A673 (cell line): ENCODE data around the gene CYP2D6. TPM values are rescaled to one million over a fixed set of nuclear protein-coding genes. Genes with fewer than 3 reads are reported as not detected.
"Not testable (repeated sequence)": the region's sequence is repeated elsewhere in the genome, so short reads cannot be mapped to it uniquely, and the experiment has no call there.

Experiments used
- BruUV-seq: library from RNA; stranded (reverse); fragments of 400-500 nt; replicated peaks from 2 replicates; lab custom pipeline; 2021; lab: Mats Ljungman, UMichigan
- CTCF ChIA-PET: fragments of 300-600 bp; sonication (Branson Sonifier 250); formaldehyde crosslinking; loops from one replicate; lab custom pipeline; 2022; ENCODE audit warnings: antibody characterized with exemption; lab: Charles Lee
- POLR2A ChIA-PET: fragments of 300-600 bp; sonication (Branson Sonifier 250); formaldehyde crosslinking; loops from one replicate; lab custom pipeline; 2022; ENCODE audit warnings: antibody characterized with exemption; ENCODE audit not compliant: low non-redundant PET; lab: Charles Lee
- DNase-seq: peaks from one replicate; pipeline ENCODE4 v3.0.0-alpha.2; 2015; ENCODE audit warnings: low spot score
- H3K27ac ChIP-seq: fragments of 200-600 bp; sonication (generic); 2 replicates; pipeline ENCODE4 v1.5.1; 2016; ENCODE audit warnings: mixed run types, low read depth, mild to moderate bottlenecking, mixed read lengths, antibody characterized with exemption, low read length; ENCODE audit not compliant: poor library complexity, severe bottlenecking
- H3K27me3 ChIP-seq: fragments of 200-600 bp; sonication (generic); replicated peaks from 2 replicates; pipeline ENCODE4 v1.6.1; 2017; ENCODE audit warnings: mixed run types, low read depth, mild to moderate bottlenecking, mixed read lengths, antibody characterized with exemption, low read length; ENCODE audit not compliant: insufficient read depth, poor library complexity
- H3K36me3 ChIP-seq: fragments of 200-600 bp; sonication (generic); 2 replicates; pipeline ENCODE4 v1.6.1; 2016; ENCODE audit warnings: mixed run types, mild to moderate bottlenecking, mixed read lengths, antibody characterized with exemption, low read length; ENCODE audit not compliant: insufficient read depth, poor library complexity, severe bottlenecking
- H3K4me1 ChIP-seq: fragments of 200-600 bp; sonication (generic); 2 replicates; pipeline ENCODE4 v1.6.1; 2017; ENCODE audit warnings: mixed run types, mild to moderate bottlenecking, mixed read lengths, antibody characterized with exemption, low read length; ENCODE audit not compliant: insufficient read depth, poor library complexity, severe bottlenecking
- H3K4me3 ChIP-seq: fragments of 200-600 bp; sonication (generic); 2 replicates; pipeline ENCODE4 v1.5.1; 2016; ENCODE audit warnings: low read depth, mixed run types, mild to moderate bottlenecking, mixed read lengths, low read length; ENCODE audit not compliant: poor library complexity, severe bottlenecking
- H3K9me3 ChIP-seq: fragments of 200-600 bp; sonication (generic); 2 replicates; pipeline ENCODE4 v1.6.1; 2016; ENCODE audit warnings: mixed run types, low read depth, mild to moderate bottlenecking, mixed read lengths, antibody characterized with exemption, low read length; ENCODE audit not compliant: poor library complexity, severe bottlenecking
- EZH2 ChIP-seq: fragments of 200-600 bp; sonication (generic); IDR thresholded peaks from 2 replicates; pipeline ENCODE4 v1.6.1; 2017; ENCODE audit warnings: borderline replicate concordance, low read depth, mild to moderate bottlenecking, mixed read lengths, antibody characterized with exemption, low read length; ENCODE audit not compliant: poor library complexity, severe bottlenecking
- intact Hi-C: fragments of 100-400 bp; cut with micrococcal nuclease; formaldehyde crosslinking; loops from one replicate; pipeline ENCODE4 v1.10.0; 2022; ENCODE audit not compliant: unreplicated experiment
- total RNA-seq: library from RNA; stranded (reverse); gene quantifications from 2 replicates; pipeline ENCODE4 v1.2.3, GENCODE V29; 2021
- TF ChIP-seq, protein P1 (sequence below): fragments of 300-800, 200-600 bp; sonication (generic); conservative IDR thresholded peaks from 2 replicates; pipeline ENCODE4 v1.5.1; 2017; ENCODE audit warnings: low read depth, mild to moderate bottlenecking, antibody characterized with exemption, low read length, moderate library complexity, mixed read lengths

Gene CYP2D6
- total RNA-seq, 1 experiment from 2014 or later = 2.4 TPM

DNA sequence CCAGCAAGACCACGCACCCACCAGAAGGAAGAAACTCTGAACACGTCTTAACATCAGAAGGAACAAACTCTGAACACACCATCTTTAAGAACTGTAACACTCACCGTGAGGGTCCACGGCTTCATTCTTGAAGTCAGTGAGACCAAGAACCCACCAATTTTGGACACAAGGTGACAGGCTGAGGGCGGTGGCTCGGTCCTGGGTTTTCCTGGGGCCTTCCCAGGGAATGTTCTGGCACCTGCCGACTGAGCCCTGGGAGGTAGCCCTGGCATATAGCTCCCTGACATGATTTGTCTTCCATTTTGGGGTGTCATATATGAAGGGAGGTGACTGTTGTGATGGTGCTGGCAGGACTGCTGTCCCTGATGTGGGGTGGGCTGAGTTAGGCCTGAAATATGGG, 8.9 kb upstream of the CYP2D6 start:
- H3K27ac ChIP-seq, DNase-seq, H3K9me3 ChIP-seq, BruUV-seq, CTCF ChIA-PET, H3K4me3 ChIP-seq, H3K36me3 ChIP-seq, H3K27me3 ChIP-seq, POLR2A ChIA-PET, H3K4me1 ChIP-seq, intact Hi-C loops: not testable (repeated sequence)

DNA sequence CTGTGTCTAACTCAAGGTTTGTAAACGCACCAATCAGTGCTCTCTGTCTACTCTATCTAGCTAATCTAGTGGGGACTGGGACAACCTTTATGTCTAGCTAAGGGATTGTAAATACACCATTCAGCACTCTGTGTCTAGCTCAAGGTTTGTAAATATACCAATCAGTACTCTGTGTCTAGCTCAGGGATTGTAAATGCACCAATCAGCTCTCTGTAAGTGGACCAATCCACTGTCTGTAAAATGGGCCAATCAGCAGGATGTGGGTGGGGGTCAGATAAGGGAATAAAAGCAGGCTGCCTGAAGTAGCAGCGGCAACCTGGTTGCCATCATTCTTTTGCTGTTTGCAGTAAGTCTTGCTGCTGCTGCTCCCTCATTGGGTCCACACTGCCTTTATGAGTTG, 8.4 kb upstream of the CYP2D6 start:
- H3K4me1 ChIP-seq = no peaks in the 10 kb centered on the region
- intact Hi-C loops = no loop called here
- POLR2A ChIA-PET = interaction anchor here (0.7 kb wide), 1 partner anchor 297 kb away, joined by 3 read pairs; no protein-coding TSS in a partner anchor
- DNase-seq = no peak
- no peak overlapping the region for H3K4me3 ChIP-seq
- no TSS peak for BruUV-seq
- H3K36me3 ChIP-seq = peaks cover 6% of the 10 kb centered on the region
- no peaks in the 10 kb centered on the region for H3K9me3 ChIP-seq
- H3K27ac ChIP-seq = no peak overlapping the region
- no peaks in the 10 kb centered on the region for H3K27me3 ChIP-seq
- CTCF ChIA-PET = no interaction called here
- TF ChIP-seq EZH2 = no peak
- TF ChIP-seq, protein P1, sequence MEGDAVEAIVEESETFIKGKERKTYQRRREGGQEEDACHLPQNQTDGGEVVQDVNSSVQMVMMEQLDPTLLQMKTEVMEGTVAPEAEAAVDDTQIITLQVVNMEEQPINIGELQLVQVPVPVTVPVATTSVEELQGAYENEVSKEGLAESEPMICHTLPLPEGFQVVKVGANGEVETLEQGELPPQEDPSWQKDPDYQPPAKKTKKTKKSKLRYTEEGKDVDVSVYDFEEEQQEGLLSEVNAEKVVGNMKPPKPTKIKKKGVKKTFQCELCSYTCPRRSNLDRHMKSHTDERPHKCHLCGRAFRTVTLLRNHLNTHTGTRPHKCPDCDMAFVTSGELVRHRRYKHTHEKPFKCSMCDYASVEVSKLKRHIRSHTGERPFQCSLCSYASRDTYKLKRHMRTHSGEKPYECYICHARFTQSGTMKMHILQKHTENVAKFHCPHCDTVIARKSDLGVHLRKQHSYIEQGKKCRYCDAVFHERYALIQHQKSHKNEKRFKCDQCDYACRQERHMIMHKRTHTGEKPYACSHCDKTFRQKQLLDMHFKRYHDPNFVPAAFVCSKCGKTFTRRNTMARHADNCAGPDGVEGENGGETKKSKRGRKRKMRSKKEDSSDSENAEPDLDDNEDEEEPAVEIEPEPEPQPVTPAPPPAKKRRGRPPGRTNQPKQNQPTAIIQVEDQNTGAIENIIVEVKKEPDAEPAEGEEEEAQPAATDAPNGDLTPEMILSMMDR = no peak

GRCh38 chr22:42138122-42138770, 7.6 kb upstream of the CYP2D6 start:
- H3K4me3 ChIP-seq = no peak overlapping the region
- BruUV-seq = no TSS peak
- ChIA-PET POLR2A (interaction anchor here (0.7 kb wide), 1 partner anchor 298 kb away, joined by 3 read pairs; no protein-coding TSS in a partner anchor), CTCF (no interaction called here)
- intact Hi-C loops = no loop called here
- no peaks in the 10 kb centered on the region for H3K9me3 ChIP-seq
- TF ChIP-seq EZH2 = no peak
- H3K36me3 ChIP-seq = peaks cover 6% of the 10 kb centered on the region
- no peak overlapping the region for H3K27ac ChIP-seq
- no peaks in the 10 kb centered on the region for H3K27me3 ChIP-seq
- H3K4me1 ChIP-seq = no peaks in the 10 kb centered on the region
- no peak for DNase-seq

GRCh38 chr22:42135688-42136087, 5.1 kb upstream of the CYP2D6 start:
- intact Hi-C loops, H3K4me1 ChIP-seq, POLR2A ChIA-PET, DNase-seq, H3K27me3 ChIP-seq, H3K36me3 ChIP-seq, CTCF ChIA-PET, H3K27ac ChIP-seq, H3K4me3 ChIP-seq, H3K9me3 ChIP-seq, BruUV-seq: not testable (repeated sequence)
